GM12878 (cell line): ENCODE measurements around the gene ENDOD1. TPM values are rescaled to one million over a fixed set of nuclear protein-coding genes. Genes with fewer than 3 reads are reported as not detected.

Experiments
- ATAC-seq: fragments of 200-7000 bp; cut with Tn5 transposase; 3 replicates; pipeline ENCODE4 v1.9.1; 2020; ENCODE audit warnings: mild to moderate bottlenecking, moderate library complexity
- BruUV-seq: library from RNA; stranded (reverse); fragments of 400-500 nt; replicated peaks from 2 replicates; lab custom pipeline; 2021; lab: Mats Ljungman, UMichigan
- CTCF ChIA-PET: fragments of 300-600 bp; sonication (Branson Sonifier 250); formaldehyde crosslinking; extraction: SDS; loops from one replicate; lab custom pipeline; 2021; ENCODE audit warnings: inconsistent platforms; lab: Yijun Ruan, JAX
- POLR2A ChIA-PET: fragments of 350-600 bp; formaldehyde crosslinking; extraction: SDS; loops from one replicate; lab custom pipeline; 2021; ENCODE audit warnings: inconsistent platforms; lab: Charles Lee
- RAD21 ChIA-PET: fragments of 300-600 bp; sonication (Branson Sonifier 250); formaldehyde crosslinking; loops from one replicate; lab custom pipeline; 2023; ENCODE audit warnings: antibody characterized with exemption; ENCODE audit not compliant: unreplicated experiment; lab: Charles Lee
- SMC1A ChIA-PET: fragments of 300-600 bp; sonication (Branson Sonifier 250); formaldehyde crosslinking; loops from one replicate; lab custom pipeline; 2023; ENCODE audit not compliant: unreplicated experiment, uncharacterized antibody; lab: Charles Lee
- DNase-seq: peaks from one replicate; pipeline ENCODE4 v3.0.0-alpha.2; 2011; ENCODE audit warnings: low read depth, low spot score
- FAIRE-seq: peaks from 3 replicates; lab custom pipeline; 2011; peaks lifted over from hg19 to GRCh38; lab: Jason Lieb, UNC
- H2AFZ ChIP-seq: 2 replicates; pipeline ENCODE4 v1.6.0; 2011; ENCODE audit warnings: low read depth, low read length, control low read depth; ENCODE audit not compliant: control insufficient read depth
- H3K27ac ChIP-seq: 2 replicates; pipeline ENCODE4 v1.5.1; 2011; ENCODE audit warnings: control low read depth; ENCODE audit not compliant: control insufficient read depth, insufficient read depth
- H3K27me3 ChIP-seq, 2 experiments: replicated peaks in 1 of 2; 2 replicates each; pipeline versions ENCODE4 v1.6.0 to v1.6.1; 2011; ENCODE audit warnings: low read length in 1 of 2; ENCODE audit not compliant: control insufficient read depth in 2 of 2, insufficient read depth in 2 of 2
- H3K36me3 ChIP-seq, 2 experiments: 2 replicates each; pipeline ENCODE4 v1.5.1; 2011; ENCODE audit warnings: low read length in 1 of 2; ENCODE audit not compliant: control insufficient read depth in 2 of 2, insufficient read depth in 2 of 2
- H3K4me1 ChIP-seq: 2 replicates; pipeline ENCODE4 v1.6.1; 2011; ENCODE audit warnings: mild to moderate bottlenecking, low read length, moderate library complexity, mixed read lengths; ENCODE audit not compliant: control insufficient read depth, insufficient read depth
- H3K4me2 ChIP-seq: 2 replicates; pipeline ENCODE4 v1.6.0; 2011; ENCODE audit warnings: control low read depth; ENCODE audit not compliant: control insufficient read depth, insufficient read depth
- H3K4me3 ChIP-seq: fragments of 200-600 bp; sonication (generic); 2 replicates; pipeline ENCODE4 v1.5.1; 2016
- H3K79me2 ChIP-seq: 2 replicates; pipeline ENCODE4 v1.6.0; 2011; ENCODE audit warnings: low read length; ENCODE audit not compliant: control insufficient read depth, insufficient read depth
- H3K9ac ChIP-seq: 2 replicates; pipeline ENCODE4 v1.8.0; 2011; ENCODE audit warnings: low read length, control low read depth, mixed read lengths; ENCODE audit not compliant: control insufficient read depth, insufficient read depth
- H3K9me3 ChIP-seq: replicated peaks from 3 replicates; pipeline ENCODE4 v1.5.1; 2011; ENCODE audit warnings: mild to moderate bottlenecking, low read length; ENCODE audit not compliant: control insufficient read depth, insufficient read depth
- H4K20me1 ChIP-seq: 2 replicates; pipeline ENCODE4 v1.6.0; 2011; ENCODE audit not compliant: control insufficient read depth, insufficient read depth
- BHLHE40 ChIP-seq, 2 experiments: fragments of 450-650 bp in 1 of 2; IDR thresholded peaks; 2 replicates each; pipeline ENCODE4 v1.6.1; 2011 to 2017; ENCODE audit warnings: low read depth in 2 of 2, borderline replicate concordance in 1 of 2, improper control_type of control experiment in 1 of 2, low read length in 1 of 2, mild to moderate bottlenecking in 1 of 2
- E2F4 ChIP-seq: IDR thresholded peaks from 2 replicates; pipeline ENCODE4 v1.6.1; 2012; ENCODE audit warnings: low read depth, low read length, improper control_type of control experiment
- EED ChIP-seq: sonication (generic); IDR thresholded peaks from 2 replicates; pipeline ENCODE4 v1.6.1; 2016; ENCODE audit warnings: antibody characterized with exemption, low read depth
- EP300 ChIP-seq, 2 experiments: fragments of 150-350 bp in 1 of 2; IDR thresholded peaks; 2 replicates each; pipeline ENCODE4 v1.6.1; 2011 to 2012; ENCODE audit warnings: low read depth in 2 of 2, low read length in 2 of 2, borderline replicate concordance in 1 of 2, improper control_type of control experiment in 1 of 2, inconsistent platforms in 1 of 2; ENCODE audit not compliant: control insufficient read depth in 1 of 2
- HDGF ChIP-seq: fragments of 450-650 bp; IDR thresholded peaks from 2 replicates; pipeline ENCODE4 v1.6.1; 2016; ENCODE audit warnings: antibody characterized with exemption
- REST ChIP-seq: IDR thresholded peaks from 2 replicates; pipeline ENCODE4 v1.6.1; 2012; ENCODE audit warnings: mild to moderate bottlenecking, low read depth, low read length
- RFX5 ChIP-seq: IDR thresholded peaks from 2 replicates; pipeline ENCODE4 v1.6.1; 2011; ENCODE audit warnings: low read depth, low read length, improper control_type of control experiment
- SIX5 ChIP-seq: IDR thresholded peaks from 2 replicates; pipeline ENCODE4 v1.6.1; 2011; ENCODE audit warnings: mild to moderate bottlenecking, low read depth, low read length, moderate library complexity; ENCODE audit not compliant: severe bottlenecking
- TBL1XR1 ChIP-seq: IDR thresholded peaks from 2 replicates; pipeline ENCODE4 v1.6.1; 2012; ENCODE audit warnings: low read depth, low read length, improper control_type of control experiment
- WGBS: methylation state at CpG from one replicate; pipeline ENCODE4 v1.1.6; 2016; ENCODE audit warnings: low lambda C conversion rate; ENCODE audit not compliant: insufficient replicate concordance, insufficient coverage; ENCODE audit errors: missing lambda C conversion rate; 5-methylcytosine and 5-hydroxymethylcytosine counted together
- in situ Hi-C: fragments of 300-500 bp; cut with MboI; formaldehyde crosslinking; loops from 9 replicates; pipeline ENCODE4 v1.14.3; 2018; ENCODE audit warnings: mixed read lengths
- intact Hi-C: fragments of 100-400 bp; cut with micrococcal nuclease; formaldehyde crosslinking; loops from one replicate; pipeline ENCODE4 v1.14.2; 2022; ENCODE audit not compliant: unreplicated experiment
- polyA plus RNA-seq, 11 experiments: library from polyadenylated mRNA; depleted of rRNA in 4 of 11; unstranded in 6 of 11; stranded (reverse) in 5 of 11; fragments of >200 nt; fragmentation: Nextera tagmentation in 4 of 11; fragmentation: Illumina TruSeq in 1 of 11; extraction: Ambion mirVana in 4 of 11; extraction: Trizol in 1 of 11; gene quantifications; 1 replicate in 1 of 11; 2 replicates in 10 of 11; pipeline versions ENCODE4 v1.2.1 to v1.2.3, GENCODE V29; 2011 to 2016; ENCODE audit warnings: inconsistent platforms in 2 of 11, missing spikeins in 2 of 11, low read depth in 1 of 11
- total RNA-seq, 4 experiments: library from RNA; depleted of rRNA in 3 of 4; stranded (reverse); fragments of >200 nt in 3 of 4; fragmentation: Illumina TruSeq in 1 of 4; extraction: Trizol in 1 of 4; gene quantifications; 2 replicates each; pipeline versions ENCODE4 v1.2.1 to v1.2.3, GENCODE V29; 2013 to 2021

Gene ENDOD1
- total and polyA plus RNA-seq, 10 of the 15 experiments (the other 5 are each of a cell fraction or from before 2014, with no cell fraction given), result 6.0 to 30.0 (median 12.1) TPM

GRCh38 chr11:95098826-95099225 lies 9.2 kb downstream of the ENDOD1 start (continued):
- no peak for TF ChIP-seq SIX5
- no peak for TF ChIP-seq REST
- no peak for TF ChIP-seq EP300 (IDR thresholded peaks at IDR 0.05; ENCODE audit: borderline replicate concordance in 1 of 2, control insufficient read depth in 1 of 2, low read depth in 2 of 2, low read length in 2 of 2)
- TF ChIP-seq E2F4, result no peak
- no peak for TF ChIP-seq TBL1XR1
- no peak for TF ChIP-seq HDGF
- no peak for TF ChIP-seq RFX5

DNA sequence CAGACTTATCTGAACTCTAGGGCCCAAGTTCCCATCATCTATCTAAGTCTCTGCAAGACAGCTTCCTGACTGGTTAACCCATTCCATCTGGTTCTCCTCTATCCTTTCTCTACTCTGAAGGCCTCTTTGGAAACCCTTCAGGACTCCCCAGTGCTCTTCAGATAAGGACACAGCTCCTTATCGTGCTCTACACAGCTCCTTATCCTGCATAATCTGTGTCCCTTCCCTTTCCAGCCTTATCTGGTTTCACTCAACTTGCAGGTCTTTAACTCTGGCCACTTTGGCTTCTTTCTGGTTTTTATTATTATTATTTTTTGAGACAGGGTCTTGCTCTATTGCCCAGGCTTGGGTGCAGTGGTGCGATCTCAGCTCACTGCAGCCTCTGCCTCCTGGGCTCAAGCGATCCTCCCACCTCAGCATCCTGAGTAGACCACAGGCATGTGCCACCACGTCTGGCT lies 10.6 kb downstream of the ENDOD1 start:
- Histone ChIP-seq H3K27me3 (no peaks in the 10 kb centered on the region), H3K4me3 (no peak overlapping the region), H3K79me2 (peaks cover 2% of the 10 kb centered on the region), H3K9ac (no peak overlapping the region), H3K27ac (no peak overlapping the region), H3K36me3 (no peaks in the 10 kb centered on the region), H2AFZ (no peak overlapping the region), H4K20me1 (no peaks in the 10 kb centered on the region), H3K4me1 (peaks cover 18% of the 10 kb centered on the region), H3K4me2 (no peak overlapping the region), H3K9me3 (no peaks in the 10 kb centered on the region)
- intact Hi-C loops (no loop called here), in situ Hi-C loops (no loop called here)
- FAIRE-seq, result no peak
- no peak for ATAC-seq
- no peak for DNase-seq
- ChIA-PET CTCF (interaction anchor here (0.8 to 13.7 kb wide), 4 partner anchors 15 to 52 kb away, joined by 3 to 296 read pairs (median 4); partner anchors contain the start of gene SRSF8), POLR2A (interaction anchor here (3.6 kb wide), 1 partner anchor 11 kb away, joined by 19 read pairs; the partner anchor contains the start of gene ENDOD1), RAD21 (interaction anchor here (1.2 kb wide), 1 partner anchor 457 kb away, joined by 3 read pairs; no protein-coding TSS in a partner anchor), SMC1A (interaction anchor here (17.5 kb wide), 1 partner anchor 30 kb away, joined by 315 read pairs; the partner anchor contains the start of gene SRSF8)
- TF ChIP-seq BHLHE40 (IDR thresholded peaks at IDR 0.05; ENCODE audit: borderline replicate concordance in 1 of 2, low read depth in 2 of 2, low read length in 1 of 2), result no peak
- no peak for TF ChIP-seq EED
- 35% methylated on average over 4 of the region's 4 CpGs for whole genome bisulfite sequencing
- no TSS peak for BruUV-seq
